ENCODE data around the gene ZSCAN5C. TPM values are rescaled to one million over a fixed set of nuclear protein-coding genes. Genes with fewer than 3 reads are reported as not detected.
A peak's percentile ranks its signal among the peaks of the same experiment; 100 is the strongest.

Gene ZSCAN5C
- total and polyA plus RNA-seq, 2 of the 8 experiments (the other 6 are each of a cell fraction or from before 2014, with no cell fraction given), result not detected

DNA sequence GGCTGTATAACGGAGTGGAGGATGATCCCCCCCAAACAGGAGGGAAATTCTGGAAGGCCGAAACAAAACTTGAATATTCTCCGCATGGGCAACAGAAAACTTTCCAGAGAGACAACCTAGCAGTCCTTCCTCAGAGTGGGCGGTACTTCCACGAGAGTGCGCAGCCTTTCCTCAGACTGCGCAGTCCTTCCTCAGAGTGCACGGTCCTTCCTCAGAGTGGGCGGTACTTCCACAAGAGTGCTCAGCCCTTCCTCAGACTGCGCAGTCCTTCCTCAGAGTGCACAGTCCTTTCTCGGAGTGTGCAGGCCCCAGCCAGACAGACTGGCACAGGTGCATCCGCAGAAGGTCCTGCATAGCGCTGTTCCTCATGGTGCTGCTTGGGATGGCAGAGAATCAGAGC, 39.0 kb upstream of the ZSCAN5C start:
- H2BK5ac ChIP-seq (ENCODE audit: low read depth, low read length), result no peak overlapping the region
- H3K79me1 ChIP-seq (ENCODE audit: low read depth, low read length), result no peaks in the 10 kb centered on the region
- DNase-seq (ENCODE audit: low read depth in 1 of 2, low spot score in 2 of 2) (no peak), FAIRE-seq (no peak)
- ChIA-PET CTCF (ENCODE audit: partially characterized antibody) (interaction anchor here (0.7 to 1.5 kb wide), 6 partner anchors 8 to 606 kb away, joined by 3 to 5 read pairs (median 3); no protein-coding TSS in a partner anchor), POLR2A (ENCODE audit: partially characterized antibody) (interaction anchor here (1.2 kb wide), 1 partner anchor 21 kb away, joined by 3 read pairs; no protein-coding TSS in a partner anchor)
- no peak overlapping the region for H3K4ac ChIP-seq (replicated peaks; ENCODE audit: insufficient read length, low read depth, low read length)
- H3K27ac ChIP-seq (ENCODE audit: low read depth, low read length), result no peak overlapping the region
- H2BK15ac ChIP-seq (ENCODE audit: low read length), result no peak overlapping the region
- no peak overlapping the region for H2BK20ac ChIP-seq (ENCODE audit: low read length)
- H3K36me3 ChIP-seq (ENCODE audit: control insufficient read depth in 2 of 4, insufficient read depth in 4 of 4, low read length in 3 of 4), result peaks cover 0 to 19% (median 4%) of the 10 kb centered on the region in 4 experiments; a peak in 3 of 8 replicates
- H3K4me2 ChIP-seq (ENCODE audit: insufficient read depth in 1 of 2, low read depth in 2 of 2, low read length in 2 of 2), result no peak overlapping the region
- H3K18ac ChIP-seq (ENCODE audit: extremely low read depth, low read length), result no peak overlapping the region
- H4K8ac ChIP-seq (ENCODE audit: extremely low read depth, insufficient read depth, low read length), result no peak overlapping the region
- H3K9ac ChIP-seq (replicated peaks in 1 of 4; ENCODE audit: extremely low read depth in 1 of 4, low read depth in 3 of 4, low read length in 3 of 4), result no peak overlapping the region
- H3K4me3 ChIP-seq (ENCODE audit: extremely low read depth in 1 of 4, insufficient read depth in 2 of 4, low read depth in 3 of 4, low read length in 4 of 4), result no peak overlapping the region
- no peak overlapping the region for H2AFZ ChIP-seq (ENCODE audit: low read length)
- no peak overlapping the region for H2BK120ac ChIP-seq (replicated peaks; ENCODE audit: low read depth, low read length)
- H3K23ac ChIP-seq (ENCODE audit: insufficient read length), result no peak overlapping the region
- H3K56ac ChIP-seq (replicated peaks; ENCODE audit: insufficient read length, low read depth, low read length), result no peak overlapping the region
- H3K27me3 ChIP-seq (replicated peaks in 1 of 4; ENCODE audit: control insufficient read depth in 3 of 4, extremely low read depth in 1 of 4, insufficient read depth in 3 of 4, low read length in 3 of 4), result no peaks in the 10 kb centered on the region
- peaks cover 7% of the 10 kb centered on the region; the same call in 1 of the 2 replicates for H3K23me2 ChIP-seq (ENCODE audit: low read depth, low read length)
- TF ChIP-seq RBBP5 (IDR thresholded peaks at IDR 0.05; ENCODE audit: borderline replicate concordance, low read depth, low read length) (no peak), MAFK (IDR thresholded peaks at IDR 0.05; ENCODE audit: low read depth, low read length) (no peak)
- TF ChIP-seq, protein P1, sequence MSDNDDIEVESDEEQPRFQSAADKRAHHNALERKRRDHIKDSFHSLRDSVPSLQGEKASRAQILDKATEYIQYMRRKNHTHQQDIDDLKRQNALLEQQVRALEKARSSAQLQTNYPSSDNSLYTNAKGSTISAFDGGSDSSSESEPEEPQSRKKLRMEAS (IDR thresholded peaks at IDR 0.05), result no peak
- H3K4me1 ChIP-seq (replicated peaks in 1 of 4; ENCODE audit: control insufficient read depth in 3 of 4, insufficient read depth in 4 of 4, low read length in 3 of 4), result no peaks in the 10 kb centered on the region
- H2BK12ac ChIP-seq (ENCODE audit: low read depth, low read length), result no peak overlapping the region
- no peaks in the 10 kb centered on the region for H3K79me2 ChIP-seq (ENCODE audit: control insufficient read depth in 1 of 2, insufficient read depth in 2 of 2, low read length in 2 of 2)
- peaks cover 0 to 9% of the 10 kb centered on the region in 2 experiments for H4K20me1 ChIP-seq (replicated peaks in 1 of 2; ENCODE audit: control insufficient read depth in 1 of 2, insufficient read depth in 2 of 2, low read length in 2 of 2)
- 0 out of 2 replicates have a peak overlapping the region, but pooled peaks have one; percentile 39 for H2AK5ac ChIP-seq (ENCODE audit: low read depth, low read length)
- no peak overlapping the region for H4K91ac ChIP-seq (replicated peaks; ENCODE audit: insufficient read length, low read length)
- H3K9me3 ChIP-seq (ENCODE audit: insufficient read depth in 2 of 2, low read depth in 1 of 2, low read length in 1 of 2), result no peaks in the 10 kb centered on the region
- H4K5ac ChIP-seq (ENCODE audit: insufficient read length, low read depth, low read length), result no peak overlapping the region
- H3K14ac ChIP-seq (ENCODE audit: insufficient read length), result no peak overlapping the region
- 86% methylated on average over 13 of the region's 13 CpGs; no CpG with 5 or more reads in 1 of the 2 experiments for WGBS, 2 experiments (ENCODE audit: extremely low coverage in 1 of 2, insufficient coverage in 1 of 2, insufficient read length in 1 of 2, insufficient replicate concordance in 2 of 2, low coverage in 1 of 2, low lambda C conversion rate in 2 of 2, missing lambda C conversion rate in 1 of 2)

Data from H1 (cell line).